ENCODE results near the gene BCL6B.
"Not testable (repeated sequence)": the region's sequence is repeated elsewhere in the genome, so short reads cannot be mapped to it uniquely, and the experiment has no call there.

The BCL6B gene

DNA sequence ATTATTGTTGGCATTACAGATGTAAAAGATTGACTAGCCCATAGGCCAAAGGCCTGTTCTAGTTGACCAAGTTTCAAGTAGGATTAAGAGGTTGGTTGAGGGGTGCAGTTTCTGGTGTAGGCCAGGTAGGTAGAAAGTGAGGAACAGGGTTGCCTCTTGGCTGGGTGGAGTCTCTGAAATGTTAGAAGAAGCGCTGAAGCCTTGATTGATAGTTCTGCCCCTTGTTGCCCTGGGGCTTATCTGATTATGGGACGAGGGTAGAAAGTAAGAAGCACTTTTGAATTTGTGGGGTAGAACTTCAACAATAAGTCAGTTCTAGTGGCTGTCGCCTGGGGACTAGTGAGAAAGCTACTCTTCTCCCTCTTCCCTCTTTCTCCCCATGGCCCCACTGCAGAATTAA, 6.2 kb downstream of the BCL6B start:
- DNase-seq (ENCODE audit: low read depth in 2 of 2), result no peak

DNA sequence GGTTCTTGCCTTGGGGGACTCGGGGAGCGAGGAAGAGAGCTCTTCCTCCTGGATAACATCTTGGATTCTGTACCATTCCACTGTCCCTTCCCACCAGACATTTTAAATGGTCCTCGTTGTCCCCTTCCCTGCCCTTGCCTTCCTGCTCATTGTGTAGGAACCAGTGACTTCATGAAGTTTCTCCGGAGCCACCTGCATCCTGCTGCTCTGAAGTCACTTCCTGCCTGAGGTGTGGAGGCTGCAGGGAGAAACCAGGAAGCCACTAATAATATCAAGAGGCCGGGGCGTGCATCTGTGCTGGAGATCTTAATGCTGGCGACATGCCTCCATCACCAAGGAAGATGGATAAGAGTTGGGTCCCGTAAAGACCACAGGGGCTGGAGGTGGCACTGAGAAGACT, 6.8 kb downstream of the BCL6B start:
- no peak for DNase-seq (ENCODE audit: low read depth in 2 of 2)

DNA sequence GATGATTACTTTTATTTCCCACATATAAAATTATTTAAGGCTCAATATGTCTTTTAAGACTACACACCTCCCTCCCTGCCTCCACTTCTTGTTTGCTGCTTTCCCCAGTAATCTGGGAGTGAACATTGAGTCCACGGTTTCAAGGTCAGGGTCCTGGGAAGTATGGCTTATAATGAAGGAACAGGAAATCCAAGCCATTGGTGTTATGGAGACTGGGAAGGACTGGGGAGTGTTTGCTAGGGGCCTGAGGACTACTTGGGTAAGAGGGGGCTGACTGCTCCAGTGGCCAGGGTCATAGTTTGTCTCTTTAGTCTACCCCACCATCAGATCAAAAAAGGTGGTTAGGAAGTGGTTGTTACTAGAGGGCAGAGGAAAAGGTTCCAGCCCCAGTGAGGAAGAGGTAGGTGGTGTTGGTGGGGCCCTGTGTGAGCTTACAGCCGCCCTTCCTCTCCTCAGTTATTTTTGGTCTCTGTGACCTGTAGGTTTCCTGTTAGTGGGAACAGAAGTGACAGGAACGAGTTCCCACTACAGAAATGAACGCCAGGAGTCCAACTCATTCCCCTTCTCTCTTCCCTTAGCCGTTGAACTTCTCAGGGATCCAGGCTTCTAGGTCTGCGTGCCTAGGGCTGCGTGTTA, 12.2 kb downstream of the BCL6B start:
- no peak for DNase-seq (ENCODE audit: low read depth in 2 of 2)

DNA sequence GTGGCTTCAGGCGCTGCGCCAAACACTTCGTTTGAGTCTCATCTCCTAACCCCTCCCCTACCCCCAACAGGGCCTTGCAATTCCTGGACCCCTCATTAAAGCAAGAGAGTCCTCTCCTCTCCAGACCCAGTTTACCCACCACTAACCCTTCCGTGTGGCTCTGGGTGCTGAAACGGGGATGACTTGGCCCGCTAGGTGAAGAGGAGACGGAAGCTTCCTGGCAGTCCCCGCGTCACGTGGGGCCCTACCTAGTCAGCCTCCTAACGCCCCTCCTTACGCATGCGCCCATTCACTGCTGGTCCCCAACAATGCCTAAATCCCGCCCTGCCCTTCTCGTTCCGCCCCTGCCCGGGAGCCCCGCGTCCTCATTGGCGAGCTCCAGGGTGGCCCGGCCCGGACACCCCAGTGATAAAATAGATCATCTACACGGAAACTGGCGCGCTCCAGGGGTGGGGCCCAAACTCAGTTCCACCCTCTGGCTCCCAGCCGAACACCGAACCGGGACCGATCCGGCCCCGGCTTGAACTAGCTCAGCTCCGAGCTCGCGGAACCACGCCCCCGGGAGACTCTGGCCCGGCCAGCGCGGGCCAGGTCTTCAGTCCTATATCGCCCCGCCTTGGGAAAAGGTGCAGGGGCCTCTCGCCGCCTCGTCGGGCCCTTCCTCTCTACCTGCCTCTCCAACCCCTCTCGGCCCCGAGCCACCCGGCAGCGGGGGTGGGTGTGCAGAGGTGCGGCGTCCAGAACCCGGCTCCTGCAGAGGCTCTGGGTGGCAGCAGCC, 12.9 kb downstream of the BCL6B start, which contains the start of gene SLC16A13:
Gene SLC16A13, plus strand, starts transcription at position 425 of the 778 bp plus-strand sequence. CDS start 368 bp downstream, outside the sequence.
- peak; percentile 88 to 90 for DNase-seq (ENCODE audit: low read depth in 2 of 2)

DNA sequence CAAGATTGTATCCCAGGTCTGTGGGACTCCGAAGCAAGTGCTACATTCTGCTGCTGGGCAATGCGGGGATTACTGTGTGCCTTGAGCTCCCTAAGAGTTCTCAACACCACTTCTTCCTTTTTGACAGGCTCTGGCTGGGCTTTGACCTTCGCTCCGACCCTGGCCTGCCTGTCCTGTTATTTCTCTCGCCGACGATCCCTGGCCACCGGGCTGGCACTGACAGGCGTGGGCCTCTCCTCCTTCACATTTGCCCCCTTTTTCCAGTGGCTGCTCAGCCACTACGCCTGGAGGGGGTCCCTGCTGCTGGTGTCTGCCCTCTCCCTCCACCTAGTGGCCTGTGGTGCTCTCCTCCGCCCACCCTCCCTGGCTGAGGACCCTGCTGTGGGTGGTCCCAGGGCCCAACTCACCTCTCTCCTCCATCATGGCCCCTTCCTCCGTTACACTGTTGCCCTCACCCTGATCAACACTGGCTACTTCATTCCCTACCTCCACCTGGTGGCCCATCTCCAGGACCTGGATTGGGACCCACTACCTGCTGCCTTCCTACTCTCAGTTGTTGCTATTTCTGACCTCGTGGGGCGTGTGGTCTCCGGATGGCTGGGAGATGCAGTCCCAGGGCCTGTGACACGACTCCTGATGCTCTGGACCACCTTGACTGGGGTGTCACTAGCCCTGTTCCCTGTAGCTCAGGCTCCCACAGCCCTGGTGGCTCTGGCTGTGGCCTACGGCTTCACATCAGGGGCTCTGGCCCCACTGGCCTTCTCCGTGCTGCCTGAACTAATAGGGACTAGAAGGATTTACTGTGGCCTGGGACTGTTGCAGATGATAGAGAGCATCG, 15.4 kb downstream of the BCL6B start:
- DNase-seq (ENCODE audit: low read depth in 2 of 2), result no peak

DNA sequence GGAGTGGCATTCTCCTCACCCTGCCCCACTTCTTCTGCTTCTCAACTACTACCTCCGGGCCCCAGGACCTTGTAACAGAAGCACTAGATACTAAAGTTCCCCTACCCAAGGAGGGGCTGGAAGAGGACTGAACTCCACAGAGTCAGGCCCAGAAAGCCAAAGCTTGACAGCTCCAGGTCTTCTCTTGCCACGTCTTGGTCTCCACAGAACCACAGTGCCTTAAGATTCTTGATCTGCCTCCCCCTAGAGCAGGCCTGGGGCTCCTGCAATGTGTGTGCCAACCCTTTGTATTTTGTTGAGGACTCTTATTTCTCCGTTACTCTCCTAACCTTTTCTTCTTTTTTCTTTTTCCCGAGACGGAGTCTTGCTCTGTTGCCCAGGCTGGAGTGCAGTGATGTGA, 17.0 kb downstream of the BCL6B start:
- DNase-seq (ENCODE audit: low read depth in 2 of 2), result no peak

DNA sequence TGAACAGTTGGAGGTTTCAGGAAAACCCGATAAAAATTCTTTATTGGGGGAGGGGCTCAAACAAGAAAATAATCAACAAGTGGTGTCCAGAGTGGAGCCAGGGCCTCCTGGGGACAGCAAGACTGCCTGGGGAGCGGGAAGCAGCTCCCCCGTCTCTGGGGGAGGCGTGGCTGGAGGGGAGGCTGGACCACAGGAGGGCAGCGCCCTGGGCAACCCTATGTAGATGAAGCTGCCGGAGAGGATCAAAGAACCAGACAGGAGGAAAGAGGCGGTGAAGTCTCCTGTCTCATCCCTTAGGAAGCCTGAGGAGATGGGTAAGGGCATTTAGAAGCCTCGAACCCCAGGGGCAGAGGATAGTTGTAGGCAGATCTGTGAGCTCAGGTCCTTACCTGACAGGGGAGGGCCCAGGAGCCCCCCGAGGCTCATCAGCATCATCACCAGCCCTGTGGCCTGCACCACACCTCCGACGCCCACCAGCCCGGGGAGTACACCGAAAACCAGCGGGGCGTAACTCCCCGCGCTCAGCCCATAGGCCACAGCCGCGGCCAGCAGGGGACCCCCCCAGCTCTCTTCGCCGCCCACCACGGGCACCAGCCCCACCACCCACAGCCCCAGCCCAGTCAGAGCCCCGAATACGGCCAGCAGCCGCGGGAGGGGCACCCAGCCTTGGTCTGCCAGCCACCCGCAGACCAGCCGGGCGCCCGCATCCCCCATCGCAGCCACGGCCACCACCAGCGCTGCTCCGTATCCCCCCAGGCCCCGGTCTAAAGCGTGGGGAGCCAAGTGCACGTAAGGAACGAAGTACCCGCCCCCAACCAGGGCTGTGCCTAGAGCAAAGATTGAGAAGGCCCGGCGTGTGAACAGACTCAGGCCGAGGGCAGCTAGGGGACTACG, 19.0 kb downstream of the BCL6B start:
- DNase-seq (ENCODE audit: low read depth in 2 of 2), result no peak

DNA sequence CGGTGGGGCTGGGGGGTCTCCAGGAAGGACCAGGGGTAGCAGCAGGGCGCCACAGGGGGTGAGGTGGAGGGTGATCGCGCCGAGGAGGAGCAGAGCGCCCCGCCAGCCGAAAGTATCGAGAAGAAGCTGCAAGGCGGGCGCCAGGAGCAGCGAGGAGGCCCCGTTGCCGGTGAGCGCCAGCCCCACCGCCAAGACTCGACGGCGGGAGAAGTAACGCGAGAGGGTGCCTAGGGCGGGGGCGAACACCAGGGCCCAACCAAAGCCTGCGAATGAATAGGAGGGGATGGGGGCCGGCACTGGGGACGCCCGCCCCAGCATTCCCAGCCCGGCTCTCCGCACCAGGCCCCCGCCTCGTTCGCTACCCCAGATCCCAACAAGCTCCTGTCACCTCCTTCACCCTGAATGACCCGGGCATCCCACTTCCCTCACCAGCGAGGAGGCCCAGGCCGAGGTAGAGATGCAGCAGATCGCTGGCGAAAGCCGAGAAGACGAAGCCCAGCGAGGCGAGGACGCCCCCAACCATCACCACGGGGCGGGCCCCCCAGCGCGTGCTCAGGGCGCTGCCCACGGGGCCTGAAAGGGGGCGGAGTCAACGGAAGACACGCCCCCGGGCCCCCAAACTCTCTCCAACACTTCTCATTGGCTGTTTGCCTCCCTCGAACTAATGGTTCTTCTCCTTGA, 19.8 kb downstream of the BCL6B start:
- no peak for DNase-seq (ENCODE audit: low read depth in 2 of 2)

DNA sequence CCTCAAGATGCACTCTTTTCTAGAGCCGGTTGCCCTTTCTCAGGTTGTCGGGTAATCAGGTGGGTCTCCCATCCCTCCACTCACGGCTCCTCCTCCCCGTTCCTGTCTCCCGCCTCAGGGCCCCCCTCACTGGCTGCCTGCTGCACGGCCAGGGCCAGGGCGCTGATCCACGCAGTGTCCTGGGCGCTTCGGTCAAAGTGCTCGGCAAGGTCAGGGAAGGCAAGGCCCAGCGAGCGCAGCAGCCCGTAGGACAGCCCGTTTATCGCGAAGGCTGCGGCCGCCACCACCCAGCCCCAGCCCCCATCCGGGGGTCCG, 20.3 kb downstream of the BCL6B start:
- no peak for DNase-seq (ENCODE audit: low read depth in 2 of 2)

DNA sequence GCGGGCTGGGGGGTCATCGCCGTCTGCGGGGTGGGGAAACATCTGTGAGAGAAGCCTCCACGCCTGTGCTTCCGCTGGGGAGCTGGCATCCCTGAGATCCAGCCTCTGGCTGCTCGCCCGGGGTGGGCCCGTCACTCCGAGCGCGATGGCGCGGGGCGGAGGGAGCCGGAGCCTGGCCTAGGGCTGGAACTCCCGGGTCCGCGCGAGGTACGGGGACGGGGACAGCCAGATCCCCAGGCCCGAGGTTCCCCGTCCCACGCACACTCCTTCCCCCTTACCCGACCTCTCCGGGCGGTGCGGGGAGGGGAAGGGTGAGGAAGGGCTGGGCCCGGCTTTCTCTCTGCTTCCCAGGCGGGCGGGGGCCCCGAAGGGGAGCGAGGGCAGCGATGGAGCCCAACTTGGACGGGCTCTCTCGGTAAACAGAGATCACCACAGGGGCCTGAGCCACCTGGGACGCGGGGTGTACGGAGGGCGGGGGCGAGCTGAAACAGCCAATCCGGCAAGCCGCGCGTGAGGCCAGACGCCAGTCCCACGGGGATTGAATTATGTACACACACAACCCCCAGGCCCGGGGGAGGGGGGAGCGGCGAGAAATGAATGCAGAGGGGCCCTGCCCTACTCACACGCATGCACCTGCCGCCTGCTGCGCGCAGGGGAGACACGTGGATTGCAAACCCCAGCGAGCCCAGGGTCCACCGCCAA, 20.8 kb downstream of the BCL6B start, which contains the start of gene SLC16A11:
Gene SLC16A11, minus strand, starts transcription at position 596 of the 702 bp plus-strand sequence. Its CDS starts 579 bp downstream, at position 17.
- no peak for DNase-seq (ENCODE audit: low read depth in 2 of 2)

DNA sequence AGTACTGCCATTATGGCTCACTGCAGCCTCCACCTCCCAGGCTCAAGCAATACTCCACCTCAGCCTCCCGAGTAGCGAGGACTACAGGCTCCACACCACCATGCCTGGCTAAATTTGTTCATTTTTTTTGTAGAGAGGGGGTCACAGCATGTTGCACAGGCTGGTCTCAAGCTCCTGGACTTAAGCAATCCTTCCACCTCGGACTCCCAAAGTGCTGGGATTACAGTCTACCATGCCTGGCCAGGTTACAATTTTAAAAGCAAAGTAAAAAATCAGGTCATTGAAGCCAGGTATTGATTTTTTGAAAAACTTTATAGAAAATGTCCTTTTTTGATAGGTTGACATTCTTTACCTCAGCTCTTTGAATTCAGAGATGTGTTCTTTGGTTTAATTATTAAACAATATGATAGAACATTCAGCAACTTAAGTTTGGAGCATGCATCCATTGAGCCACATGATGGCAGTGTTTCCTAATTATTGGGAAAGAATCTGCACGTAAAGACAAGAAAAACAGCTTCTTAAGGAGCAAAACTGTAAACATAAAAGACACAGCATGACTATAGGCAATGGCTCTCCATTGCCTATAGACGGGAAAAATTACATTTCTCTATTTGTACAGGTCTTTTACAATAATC, 22.8 kb downstream of the BCL6B start:
- DNase-seq (ENCODE audit: low read depth in 2 of 2), result peak; percentile 53 to 62

DNA sequence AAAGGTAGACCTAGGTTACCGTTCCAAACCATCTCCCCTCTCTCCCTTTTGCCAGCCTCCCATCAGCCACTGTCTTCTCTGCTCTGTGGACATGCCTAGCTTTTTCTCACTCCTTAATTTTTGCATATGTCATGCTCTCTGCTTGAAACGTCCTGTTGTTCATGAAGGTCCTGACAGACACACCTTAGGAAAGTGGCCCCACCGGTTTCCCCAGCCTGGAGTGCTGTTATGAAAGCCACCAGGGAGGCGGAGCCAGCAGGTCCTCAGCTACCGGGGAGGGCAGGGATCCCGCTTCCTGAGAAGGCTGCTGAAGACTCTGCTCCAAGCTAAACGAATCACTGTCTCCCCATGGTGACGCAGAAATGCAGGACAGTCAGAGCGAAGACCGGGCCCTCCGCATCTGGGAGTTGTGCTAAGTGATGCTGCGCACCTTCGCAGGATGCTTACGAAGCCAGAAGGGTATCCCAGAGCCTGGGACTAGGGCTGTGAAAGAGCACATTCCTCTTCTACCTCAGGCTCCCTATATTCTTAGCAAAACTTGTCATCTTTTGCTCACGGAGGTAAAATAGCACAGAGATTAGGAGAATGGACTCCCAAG, 23.4 kb downstream of the BCL6B start:
- no peak for DNase-seq (ENCODE audit: low read depth in 2 of 2)

DNA sequence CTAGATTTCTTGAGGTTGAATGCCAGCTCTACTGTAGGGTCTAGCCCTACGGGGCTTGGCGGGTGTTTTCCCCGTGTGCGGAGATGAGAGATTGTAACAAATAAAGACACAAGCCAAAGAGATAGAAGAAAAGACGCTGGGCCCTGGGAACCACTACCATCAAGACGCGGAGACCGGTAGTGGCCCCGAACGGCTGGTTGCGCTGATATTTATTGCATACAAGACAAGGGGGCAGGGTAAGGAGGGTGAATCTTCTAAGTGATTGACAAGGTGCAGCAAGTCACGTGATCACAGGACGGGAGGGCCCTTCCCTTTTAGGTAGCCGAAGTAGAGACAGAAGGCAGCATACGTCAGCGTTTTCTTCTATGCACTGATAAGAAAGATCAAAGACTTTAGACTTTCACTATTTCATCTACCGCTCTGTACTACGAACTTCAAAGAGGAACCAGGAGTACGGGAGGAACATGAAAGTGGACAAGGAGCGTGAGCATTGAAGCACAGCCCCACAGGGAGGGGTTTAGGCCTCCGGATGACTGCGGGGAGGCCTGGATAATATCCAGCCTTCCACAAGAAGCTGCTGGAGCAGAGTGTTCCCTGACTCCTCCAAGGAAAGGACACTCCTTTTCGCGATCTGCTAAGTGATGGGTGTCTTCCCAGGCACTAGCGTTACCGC, 24.0 kb downstream of the BCL6B start:
- DNase-seq (ENCODE audit: low read depth in 2 of 2), result not testable (repeated sequence)

DNA sequence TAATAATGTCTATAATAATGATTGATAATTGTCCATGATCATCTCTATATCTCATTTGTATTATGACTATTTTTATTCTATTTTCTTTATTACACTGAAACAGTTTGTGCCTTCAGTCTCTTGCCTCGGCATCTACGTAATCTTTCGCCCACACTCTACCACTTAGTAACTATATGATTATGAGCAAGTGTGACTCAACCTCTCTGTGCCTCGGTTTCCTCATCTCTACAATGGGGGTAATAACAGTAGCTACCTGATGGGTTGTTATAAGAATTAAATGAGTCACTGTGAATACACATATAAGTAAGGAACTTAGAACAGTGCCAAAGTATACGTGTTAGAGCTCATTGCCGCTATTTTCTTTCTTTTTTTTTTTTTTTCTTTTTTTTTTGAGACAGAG, 24.7 kb downstream of the BCL6B start:
- no peak for DNase-seq (ENCODE audit: low read depth in 2 of 2)

DNA sequence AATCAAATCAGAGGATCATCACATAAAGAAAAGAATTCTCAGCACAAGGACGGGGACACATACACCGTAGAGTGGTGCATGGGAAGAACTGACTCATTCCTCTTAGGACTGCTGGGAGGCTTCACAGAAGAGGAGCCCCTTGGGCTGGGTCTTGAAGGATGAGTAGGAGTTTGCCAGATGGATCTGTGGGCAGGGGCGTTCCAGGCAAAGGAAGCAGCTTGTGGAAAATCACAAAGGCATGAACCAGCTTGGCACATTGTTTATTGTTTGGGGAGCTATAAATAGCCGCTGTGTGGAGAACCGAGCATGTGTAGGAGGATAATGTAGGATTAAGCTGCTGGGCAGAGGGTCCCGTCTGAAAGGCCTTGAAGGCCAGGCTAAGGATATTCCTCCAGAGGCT, 26.1 kb downstream of the BCL6B start:
- DNase-seq (ENCODE audit: low read depth in 2 of 2), result no peak

DNA sequence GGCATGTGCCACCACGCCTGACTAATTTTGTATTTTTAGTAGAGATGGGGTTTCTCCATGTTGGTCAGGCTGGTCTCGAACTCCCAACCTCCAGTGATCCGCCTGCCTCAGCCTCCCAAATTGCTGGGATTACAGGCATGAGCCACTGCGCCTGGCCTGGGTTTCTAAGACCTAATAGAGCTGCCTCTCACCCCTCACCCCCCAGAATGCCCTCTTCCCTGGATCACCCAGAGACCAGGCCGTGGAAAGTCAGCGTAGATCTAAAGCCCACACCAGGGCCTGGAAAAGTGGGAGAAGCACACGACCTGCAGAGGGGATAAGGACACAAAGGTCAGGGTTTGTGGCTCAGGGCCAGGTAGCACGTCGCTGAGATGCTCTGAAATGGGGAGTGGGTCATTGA, 27.7 kb downstream of the BCL6B start:
- not testable (repeated sequence) for DNase-seq (ENCODE audit: low read depth in 2 of 2)

DNA sequence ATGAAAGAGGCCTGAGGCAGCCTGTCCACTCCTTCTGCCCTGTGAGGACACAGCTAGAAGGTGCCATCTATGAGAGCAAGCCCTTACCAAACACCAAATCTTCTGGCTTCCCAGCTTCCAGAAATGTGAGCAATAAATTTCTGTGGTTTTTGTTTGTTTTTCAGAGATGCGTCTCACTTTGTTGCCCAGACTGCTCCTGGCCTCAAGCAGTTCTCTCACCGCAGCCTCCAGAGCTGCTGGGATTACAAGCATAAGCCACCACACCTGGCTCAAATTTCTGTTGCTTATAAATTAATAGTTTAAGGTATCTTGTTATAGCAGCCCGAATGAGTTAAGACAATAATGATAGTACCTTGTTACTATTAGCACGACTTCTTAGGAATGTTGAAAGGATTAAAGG, 33.5 kb downstream of the BCL6B start:
- no peak for DNase-seq (ENCODE audit: low read depth in 2 of 2)

DNA sequence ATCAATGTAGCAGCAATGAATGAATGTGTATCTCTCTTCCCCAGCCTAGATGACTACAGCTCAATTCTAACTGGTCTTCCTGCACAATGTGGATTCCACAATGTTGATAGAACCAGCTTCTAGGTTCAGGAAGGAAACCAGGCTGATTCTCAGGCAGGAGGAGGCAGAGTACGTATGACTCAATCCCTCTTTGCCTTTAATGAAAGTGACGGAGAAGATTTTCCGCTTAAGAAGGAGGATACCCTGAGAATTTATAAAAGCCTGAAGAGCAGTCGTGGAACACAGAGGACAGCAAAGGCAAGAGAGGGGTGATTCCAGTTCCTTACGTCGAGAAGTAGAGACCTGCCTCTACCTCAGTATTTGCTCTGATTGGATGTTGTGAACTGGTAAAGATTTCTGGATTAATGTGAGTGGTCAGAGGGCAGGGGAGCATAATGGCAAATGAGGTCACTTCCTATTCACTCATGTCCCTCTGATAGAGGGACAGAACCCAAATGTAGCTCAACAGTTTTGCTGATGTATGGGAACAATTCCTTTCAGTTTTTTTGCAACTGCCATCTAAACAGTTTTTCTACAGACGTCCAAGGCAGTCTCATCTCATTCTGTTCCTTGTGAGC, 36.1 kb downstream of the BCL6B start:
- no peak for DNase-seq (ENCODE audit: low read depth in 2 of 2)
